ENCODE results near the gene ELL.

DNA sequence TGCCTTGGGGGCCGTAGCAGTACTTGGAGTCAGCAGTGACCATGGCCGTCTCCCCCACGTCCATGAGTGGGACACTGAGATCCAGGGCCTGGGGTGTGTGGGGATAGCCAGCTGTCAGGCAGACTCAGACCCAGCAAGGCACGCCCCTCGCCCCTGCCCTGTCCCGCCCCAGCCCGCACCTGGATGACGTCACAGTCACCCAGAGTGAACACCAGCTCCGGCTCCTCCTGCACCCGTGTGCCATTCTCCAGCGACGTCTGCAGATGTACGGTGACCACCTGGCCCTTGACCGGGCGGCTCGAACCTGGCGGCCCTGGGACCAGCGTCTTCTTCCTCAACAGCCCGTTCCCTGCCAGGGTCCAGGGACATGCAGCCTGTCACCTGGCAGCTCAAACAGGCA lies 17.5 kb upstream of the ELL start:
- no peak for TF ChIP-seq CTCF (IDR thresholded peaks at IDR 0.05)
- TF ChIP-seq POLR2A (IDR thresholded peaks at IDR 0.05), result no peak
- no peak for TF ChIP-seq POLR2AphosphoS5 (IDR thresholded peaks at IDR 0.05; ENCODE audit: insufficient read depth in 1 of 2, low read depth in 1 of 2)
